ENCODE results near the gene RAP1GDS1.

RAP1GDS1 gene

DNA sequence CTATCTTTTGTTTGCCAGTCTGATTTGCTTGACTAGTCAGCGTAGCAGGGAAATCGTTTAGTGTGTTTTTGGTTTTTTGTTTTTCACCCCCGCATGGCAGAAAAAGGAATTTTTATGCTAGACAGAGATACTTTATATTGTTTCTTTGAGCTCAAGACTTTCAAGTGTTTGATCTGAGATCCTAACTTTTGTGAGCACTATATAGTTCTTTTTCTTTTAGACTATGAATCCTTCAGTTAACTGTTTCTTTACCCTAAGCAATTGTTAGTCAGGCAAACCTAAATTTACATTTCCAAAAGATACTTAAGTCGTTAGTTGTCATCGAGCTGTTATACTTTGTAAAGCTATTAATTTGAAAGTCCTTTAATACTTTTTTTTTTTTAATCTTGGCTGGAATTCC, 73.3 kb downstream of the RAP1GDS1 start:
- TF ChIP-seq, protein P1, sequence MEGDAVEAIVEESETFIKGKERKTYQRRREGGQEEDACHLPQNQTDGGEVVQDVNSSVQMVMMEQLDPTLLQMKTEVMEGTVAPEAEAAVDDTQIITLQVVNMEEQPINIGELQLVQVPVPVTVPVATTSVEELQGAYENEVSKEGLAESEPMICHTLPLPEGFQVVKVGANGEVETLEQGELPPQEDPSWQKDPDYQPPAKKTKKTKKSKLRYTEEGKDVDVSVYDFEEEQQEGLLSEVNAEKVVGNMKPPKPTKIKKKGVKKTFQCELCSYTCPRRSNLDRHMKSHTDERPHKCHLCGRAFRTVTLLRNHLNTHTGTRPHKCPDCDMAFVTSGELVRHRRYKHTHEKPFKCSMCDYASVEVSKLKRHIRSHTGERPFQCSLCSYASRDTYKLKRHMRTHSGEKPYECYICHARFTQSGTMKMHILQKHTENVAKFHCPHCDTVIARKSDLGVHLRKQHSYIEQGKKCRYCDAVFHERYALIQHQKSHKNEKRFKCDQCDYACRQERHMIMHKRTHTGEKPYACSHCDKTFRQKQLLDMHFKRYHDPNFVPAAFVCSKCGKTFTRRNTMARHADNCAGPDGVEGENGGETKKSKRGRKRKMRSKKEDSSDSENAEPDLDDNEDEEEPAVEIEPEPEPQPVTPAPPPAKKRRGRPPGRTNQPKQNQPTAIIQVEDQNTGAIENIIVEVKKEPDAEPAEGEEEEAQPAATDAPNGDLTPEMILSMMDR (IDR thresholded peaks at IDR 0.05) = no peak
- no peak for TF ChIP-seq ZFX (IDR thresholded peaks at IDR 0.05; ENCODE audit: borderline replicate concordance)
- H3K27ac ChIP-seq = no peak overlapping the region

DNA sequence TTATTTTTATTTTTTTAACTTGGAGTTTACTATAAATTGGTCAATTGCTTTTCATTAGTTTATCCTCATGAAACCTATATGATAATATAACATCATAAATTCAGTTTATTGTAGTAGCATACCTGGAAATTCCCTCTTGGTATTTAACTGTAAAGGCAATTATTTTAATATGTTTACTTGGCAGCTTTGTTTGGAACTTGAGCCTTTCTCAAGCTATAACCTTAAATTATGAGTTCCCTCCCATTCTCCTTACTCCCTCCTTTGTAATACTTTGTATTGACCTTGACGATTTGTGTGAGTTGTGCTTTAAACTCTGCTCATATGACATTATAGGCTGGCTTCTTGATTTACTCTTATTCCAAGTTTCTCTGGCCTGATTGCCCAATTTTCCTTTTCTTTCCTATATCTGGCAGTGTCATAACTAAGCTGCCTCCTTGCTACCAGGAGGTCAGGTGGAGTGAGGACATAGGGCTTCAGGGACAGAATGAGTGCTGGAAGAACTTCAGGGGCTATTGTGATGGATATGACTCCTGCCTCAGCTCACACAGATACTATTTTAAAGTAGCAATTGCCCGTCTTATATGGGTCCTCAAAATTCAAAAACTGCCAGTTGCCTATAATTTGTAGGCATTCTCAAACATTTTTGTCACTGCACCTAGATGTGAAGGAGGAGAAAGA, 77.7 kb downstream of the RAP1GDS1 start:
- no peak for TF ChIP-seq ZFX (IDR thresholded peaks at IDR 0.05; ENCODE audit: borderline replicate concordance)
- TF ChIP-seq, protein P1 (IDR thresholded peaks at IDR 0.05) = no peak
- no peak overlapping the region for H3K27ac ChIP-seq

- no peak overlapping the region for H3K27ac ChIP-seq
- TF ChIP-seq, protein P1 (IDR thresholded peaks at IDR 0.05) = no peak
- TF ChIP-seq ZFX (IDR thresholded peaks at IDR 0.05; ENCODE audit: borderline replicate concordance) = no peak
Measured at GRCh38 chr4:98341309-98341708, 80.1 kb downstream of the RAP1GDS1 start.

DNA sequence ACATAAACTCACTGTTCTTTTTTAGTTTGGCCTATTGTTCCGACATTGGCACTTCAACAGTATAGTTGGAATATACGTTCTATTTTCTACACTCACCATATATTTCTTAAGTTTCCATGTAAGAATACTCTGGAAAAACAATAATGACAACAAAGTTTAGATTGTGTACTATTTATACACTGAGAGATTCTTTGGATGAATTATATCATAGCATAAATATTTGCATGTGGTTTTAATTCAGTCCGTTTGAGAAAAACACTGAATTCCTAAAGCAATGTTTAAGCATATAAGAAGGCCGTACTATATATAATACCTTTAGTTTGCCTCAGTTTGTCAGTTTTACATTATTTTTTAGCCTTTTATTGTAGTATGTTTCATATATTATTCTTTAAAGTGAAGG, 82.4 kb downstream of the RAP1GDS1 start:
- TF ChIP-seq ZFX (IDR thresholded peaks at IDR 0.05; ENCODE audit: borderline replicate concordance) = no peak
- TF ChIP-seq, protein P1 (IDR thresholded peaks at IDR 0.05) = no peak
- no peak overlapping the region for H3K27ac ChIP-seq

DNA sequence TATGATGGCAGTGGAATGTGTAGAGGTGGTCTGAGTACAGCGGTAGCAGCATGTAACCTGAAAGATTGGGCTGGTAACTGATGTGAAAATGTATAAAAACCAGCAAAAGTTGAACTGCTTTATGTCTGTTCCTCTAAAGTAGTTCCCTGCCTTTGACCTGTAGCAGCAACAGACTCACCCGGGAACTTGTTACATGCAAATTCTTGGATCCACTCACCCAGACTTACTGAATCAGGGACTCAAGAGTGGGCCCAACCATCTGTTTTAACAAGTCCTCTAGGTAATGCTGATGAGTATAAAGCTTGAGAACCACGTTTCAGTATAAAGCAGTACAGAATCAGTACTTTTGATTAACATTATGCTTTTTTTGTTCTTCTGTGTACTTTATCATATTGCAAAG, 84.7 kb downstream of the RAP1GDS1 start:
- H3K27ac ChIP-seq = no peak overlapping the region
- TF ChIP-seq, protein P1 (IDR thresholded peaks at IDR 0.05) = no peak
- no peak for TF ChIP-seq ZFX (IDR thresholded peaks at IDR 0.05; ENCODE audit: borderline replicate concordance)

- TF ChIP-seq, protein P1 (IDR thresholded peaks at IDR 0.05) = no peak
- TF ChIP-seq ZFX (IDR thresholded peaks at IDR 0.05; ENCODE audit: borderline replicate concordance) = no peak
- H3K27ac ChIP-seq = no peak overlapping the region
Measured at GRCh38 chr4:98352396-98352795, 91.2 kb downstream of the RAP1GDS1 start.

DNA sequence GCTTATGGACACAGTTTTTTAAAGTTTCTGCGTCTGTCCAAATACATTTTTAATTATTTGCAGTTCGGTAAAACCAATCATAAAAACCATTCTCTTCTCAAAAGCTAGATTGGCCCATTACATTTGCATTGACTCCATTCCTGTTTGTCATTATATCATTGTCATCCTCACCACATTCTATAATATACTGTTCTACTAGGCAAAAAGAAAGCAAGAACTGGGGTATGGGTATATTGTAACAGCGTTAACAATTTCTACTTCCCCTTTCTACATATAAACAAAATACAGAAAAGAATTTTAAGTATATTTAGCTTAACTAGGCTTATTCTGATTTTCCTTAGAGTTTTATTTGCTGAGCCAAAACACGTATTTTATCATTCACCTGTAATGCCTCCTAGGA, 91.8 kb downstream of the RAP1GDS1 start:
- no peak overlapping the region for H3K27ac ChIP-seq

More for the DNA sequence above, 91.8 kb downstream of the RAP1GDS1 start:
- TF ChIP-seq ZFX (IDR thresholded peaks at IDR 0.05; ENCODE audit: borderline replicate concordance) = no peak
- TF ChIP-seq, protein P1 (IDR thresholded peaks at IDR 0.05) = no peak
